GM18511 (cell line): ENCODE results near the gene PHETA1.
A peak's percentile ranks its signal among the peaks of the same experiment; 100 is the strongest.
"Not testable (repeated sequence)": the region's sequence is repeated elsewhere in the genome, so short reads cannot be mapped to it uniquely, and the experiment has no call there.

Experiments used
- ATAC-seq: cut with Tn5 transposase; IDR thresholded peaks from one replicate; pipeline ENCODE4 v1.9.1; 2021; ENCODE audit warnings: mild to moderate bottlenecking, moderate library complexity; ENCODE audit not compliant: unreplicated experiment

The PHETA1 gene

DNA sequence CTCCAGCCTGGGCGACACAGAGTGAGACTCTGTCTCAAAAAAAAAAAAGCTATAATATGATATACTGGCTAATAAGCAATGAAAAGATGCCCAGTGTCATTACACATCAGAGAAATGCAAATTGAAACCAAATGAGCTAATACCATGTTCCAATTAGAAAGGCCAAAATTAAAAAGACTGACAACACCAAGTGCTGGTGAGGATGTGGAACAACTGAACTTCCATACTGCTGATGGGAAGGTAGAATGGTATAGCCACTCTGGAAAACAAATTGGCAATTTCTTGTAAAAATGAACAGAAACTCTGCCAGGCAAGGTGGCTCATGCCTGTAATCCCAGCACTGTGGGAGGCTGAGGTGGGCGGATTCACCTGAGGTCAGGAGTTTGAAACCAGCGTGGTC, 8.5 kb upstream of the PHETA1 start:
- ATAC-seq: no peak

- ATAC-seq: not testable (repeated sequence)
Measured at GRCh38 chr12:111373231-111373630, 4.3 kb upstream of the PHETA1 start.

DNA sequence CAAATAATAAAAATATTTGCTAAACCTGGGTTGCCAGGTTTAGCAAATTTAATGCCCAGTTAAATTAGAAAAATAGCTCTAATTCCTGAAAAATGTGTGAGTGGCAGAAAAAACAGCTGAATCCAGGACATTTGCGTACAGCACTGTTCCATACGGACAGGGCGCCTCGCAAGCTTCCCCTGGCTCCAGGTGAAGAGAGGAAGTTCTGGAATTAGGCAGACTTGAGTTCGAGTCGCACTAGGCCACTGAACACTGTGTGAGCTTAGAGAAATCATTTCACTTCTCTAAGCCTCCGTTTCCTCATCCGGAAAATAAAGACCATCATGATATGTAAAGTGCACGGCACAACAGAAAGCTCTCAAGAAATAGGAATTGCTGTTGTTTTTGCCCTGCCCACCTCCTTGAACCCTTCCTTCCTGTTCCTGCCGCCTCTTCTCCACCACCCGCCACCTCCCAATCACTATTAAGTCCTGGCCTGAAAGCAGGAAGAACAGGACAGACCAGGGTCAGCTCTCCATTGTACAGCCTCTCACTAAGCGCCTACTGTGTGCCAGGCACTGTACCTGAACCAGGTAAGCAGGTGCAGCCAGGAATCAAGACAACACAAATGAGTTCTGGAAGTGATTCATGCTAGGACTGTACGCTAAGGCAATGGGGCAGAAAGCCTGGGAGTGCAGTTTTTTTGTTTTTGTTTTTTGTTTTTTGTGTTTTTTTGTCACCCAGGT, 763 bp upstream of the PHETA1 start:
- no peak for ATAC-seq

DNA sequence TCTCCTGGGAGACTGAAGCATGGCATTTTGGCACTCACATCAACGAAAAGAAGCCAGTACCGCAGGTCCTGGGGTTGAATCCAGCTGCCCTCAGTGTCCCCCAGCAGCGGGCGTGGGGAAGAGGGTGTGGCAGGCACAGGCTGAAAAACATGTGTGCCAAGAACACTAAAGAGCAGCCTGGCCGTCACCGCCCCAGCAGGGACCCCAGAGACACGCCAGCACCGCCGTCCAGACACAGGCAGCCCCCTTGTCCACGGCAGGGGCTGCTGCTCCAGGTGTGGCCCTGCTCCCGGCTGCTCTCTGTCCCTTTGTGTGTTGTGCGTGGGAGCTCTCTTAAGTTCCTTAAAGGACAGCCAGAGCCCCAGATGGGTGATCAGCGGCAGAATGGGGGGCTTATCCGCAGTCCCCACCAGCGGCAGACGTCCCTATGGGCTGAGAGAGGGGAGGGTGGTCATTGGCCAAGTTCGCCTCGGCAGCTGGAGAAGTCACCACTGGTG, 556 bp downstream of the PHETA1 start:
- ATAC-seq: peak; percentile 24

DNA sequence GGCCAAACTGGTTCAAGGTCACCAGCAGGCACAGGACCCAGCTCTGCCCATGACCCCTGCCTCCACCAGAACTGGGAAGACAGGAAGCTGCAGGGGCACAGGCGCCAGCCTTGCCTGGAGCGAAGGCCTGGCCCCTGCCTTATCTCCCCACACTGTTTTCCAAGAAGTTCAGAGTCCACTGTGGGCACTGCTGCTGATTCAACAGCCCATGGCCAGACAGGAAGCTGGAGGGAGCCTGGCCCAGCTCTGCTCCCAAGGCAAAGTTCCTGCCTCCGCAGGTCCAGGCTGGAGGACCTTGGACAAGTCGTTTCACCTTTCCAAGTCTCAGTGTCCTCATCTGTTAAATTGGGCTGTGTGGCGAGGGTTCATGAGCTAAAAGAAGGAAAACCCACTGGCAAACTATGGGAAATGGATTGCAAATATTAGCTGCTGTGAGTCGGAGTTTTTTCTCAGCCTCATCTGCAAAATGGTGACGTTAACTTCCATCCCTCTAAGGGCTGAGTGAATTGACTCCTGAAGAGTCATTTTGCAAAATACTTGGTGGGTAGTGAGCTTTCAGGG, 1.2 kb downstream of the PHETA1 start:
- no peak for ATAC-seq

DNA sequence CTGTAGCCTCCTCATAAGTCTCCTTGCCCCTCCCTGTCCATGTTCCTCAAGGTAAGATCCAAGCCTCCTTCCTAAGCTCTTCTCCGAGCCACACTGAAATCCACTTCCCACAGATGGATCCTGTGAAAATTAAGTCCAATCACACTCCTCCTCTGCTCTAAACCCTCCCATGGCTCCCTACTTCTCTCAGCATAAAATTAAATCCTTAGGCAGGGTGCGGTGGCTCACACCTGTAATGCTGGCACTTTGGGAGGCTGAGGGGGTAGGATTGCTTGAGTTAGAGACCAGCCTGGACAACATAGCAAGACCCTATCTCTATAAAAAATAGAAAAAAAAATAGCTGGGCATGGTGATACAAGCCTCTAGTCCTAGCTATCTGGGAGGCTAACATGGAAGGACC, 2.3 kb downstream of the PHETA1 start:
- no peak for ATAC-seq

- ATAC-seq: no peak
Measured at GRCh38 chr12:111366075-111366474, 2.8 kb downstream of the PHETA1 start.

DNA sequence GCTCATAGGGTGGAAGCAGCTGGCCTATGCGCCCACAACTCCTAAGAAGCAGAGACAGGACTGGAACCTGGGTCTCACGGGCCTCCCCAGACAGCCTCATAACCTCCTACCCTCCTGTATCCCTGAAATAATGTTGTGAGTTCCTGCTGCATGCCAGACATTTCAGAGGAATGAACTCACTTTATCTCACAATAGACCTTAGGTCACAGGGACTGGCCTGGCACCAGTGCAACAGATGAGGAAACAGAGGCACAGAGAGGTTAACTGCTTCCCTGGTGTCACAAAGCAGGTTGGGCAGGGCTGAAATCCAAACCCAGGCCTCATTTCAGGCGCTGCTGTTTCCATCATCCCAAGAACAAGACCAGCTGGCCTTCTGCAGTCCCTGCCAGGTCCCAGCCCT, 5.3 kb downstream of the PHETA1 start:
- ATAC-seq: no peak

DNA sequence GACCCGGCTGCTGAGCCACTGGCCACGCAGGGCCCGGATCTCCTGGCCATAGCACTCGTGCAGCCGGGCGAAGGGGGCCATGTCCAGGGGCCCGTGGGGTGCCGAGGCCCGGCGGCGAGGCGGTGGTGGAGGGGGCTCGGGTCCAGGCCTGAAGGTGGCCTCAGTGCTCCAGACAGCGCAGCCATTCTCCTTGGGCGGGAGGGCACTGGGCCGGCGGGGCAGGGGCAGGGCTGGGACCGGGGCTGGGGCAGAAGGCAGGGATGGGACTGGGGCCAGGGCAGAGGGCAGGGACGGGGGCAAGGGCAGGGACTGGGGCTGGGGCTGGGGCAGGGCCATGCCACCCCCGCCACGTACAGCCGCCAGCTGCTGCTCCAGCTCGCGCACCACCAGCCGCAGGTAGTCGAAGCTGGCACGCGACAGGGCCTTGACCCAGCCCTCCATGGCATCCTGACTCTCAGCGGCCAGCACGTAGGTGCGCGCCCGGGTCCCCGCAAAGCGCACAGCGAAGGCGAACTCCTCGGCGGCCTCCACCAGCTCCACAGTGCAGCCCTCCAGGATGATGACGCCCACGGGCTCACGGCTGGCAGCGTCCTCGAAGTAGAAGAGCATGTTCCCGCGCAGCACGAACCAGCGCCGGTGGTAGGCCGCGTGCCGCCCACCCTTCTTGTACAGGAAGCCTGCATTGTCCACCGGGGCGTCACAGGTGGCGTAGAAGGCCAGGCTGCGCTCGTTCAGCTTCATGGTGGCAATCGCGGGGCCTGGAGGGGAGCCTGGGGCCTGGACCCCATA, 6.0 kb downstream of the PHETA1 start:
- no peak for ATAC-seq

- no peak for ATAC-seq
Measured at GRCh38 chr12:111361717-111362576, 6.9 kb downstream of the PHETA1 start.

GRCh38 chr12:111361073-111361716, 7.7 kb downstream of the PHETA1 start:
- no peak for ATAC-seq

DNA sequence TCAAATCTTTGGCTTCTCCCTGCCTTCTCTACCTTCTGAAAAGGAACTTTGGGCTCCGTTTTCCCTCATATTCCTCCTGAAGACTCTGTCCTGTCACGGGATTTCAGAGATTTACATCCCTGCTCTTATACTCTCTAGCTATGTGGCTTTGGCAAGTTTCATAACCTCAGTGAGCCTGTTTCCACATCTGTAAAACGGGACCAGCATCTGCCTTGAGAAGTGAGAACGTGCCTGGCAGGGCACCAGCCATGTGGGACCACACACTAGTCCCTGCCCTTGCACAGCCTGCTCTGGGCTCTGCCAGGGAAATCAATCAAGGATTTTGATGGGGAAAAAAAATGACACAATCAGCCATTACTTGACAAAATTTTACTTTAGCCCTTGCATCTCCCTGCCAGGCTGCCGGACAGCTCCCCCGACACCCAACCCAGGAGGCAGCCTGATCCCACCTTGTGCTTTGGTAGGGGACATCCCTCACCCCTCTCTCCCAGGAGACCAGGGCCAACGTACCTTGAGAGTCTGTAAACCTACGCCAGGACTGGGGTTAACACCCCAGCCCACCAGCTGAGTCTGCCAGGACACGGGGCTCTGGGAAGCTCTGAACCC, 8.5 kb downstream of the PHETA1 start:
- no peak for ATAC-seq

- ATAC-seq: no peak
Measured at GRCh38 chr12:111359914-111360276, 9.0 kb downstream of the PHETA1 start.

DNA sequence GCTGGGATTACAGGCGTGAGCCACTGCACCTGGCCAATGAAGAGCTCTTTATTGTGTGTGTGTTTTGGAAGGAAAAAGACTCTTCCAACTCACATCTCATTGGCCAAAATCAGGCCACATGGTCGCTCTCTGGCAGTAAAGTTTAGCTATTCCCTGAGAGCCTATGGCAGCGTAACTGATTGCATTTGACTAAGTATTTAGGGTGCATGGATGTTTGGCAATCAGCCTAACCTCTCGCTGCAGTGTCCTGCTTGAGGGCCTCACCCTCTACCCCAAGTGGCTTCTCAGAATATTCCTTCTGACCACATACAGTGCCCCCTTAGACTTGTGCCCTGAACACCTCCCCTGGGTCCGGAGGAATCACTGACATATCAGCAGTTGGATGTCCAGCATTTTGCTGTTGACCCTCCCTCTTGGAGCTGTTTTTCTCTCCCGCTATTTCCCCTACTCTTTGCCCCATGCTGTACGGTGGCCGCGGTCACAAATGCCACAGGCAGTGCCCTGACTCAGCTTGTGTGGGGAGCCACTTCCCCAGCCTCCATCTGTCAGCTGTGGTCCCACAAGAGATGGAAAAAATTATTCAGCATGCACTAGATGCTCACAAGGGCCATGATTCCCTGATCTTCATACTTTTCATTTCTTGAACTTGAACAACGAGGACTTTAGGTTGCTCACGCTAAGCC, 9.5 kb downstream of the PHETA1 start:
- no peak for ATAC-seq

- ATAC-seq: no peak
Measured at GRCh38 chr12:111355201-111355925, 13.5 kb downstream of the PHETA1 start.

DNA sequence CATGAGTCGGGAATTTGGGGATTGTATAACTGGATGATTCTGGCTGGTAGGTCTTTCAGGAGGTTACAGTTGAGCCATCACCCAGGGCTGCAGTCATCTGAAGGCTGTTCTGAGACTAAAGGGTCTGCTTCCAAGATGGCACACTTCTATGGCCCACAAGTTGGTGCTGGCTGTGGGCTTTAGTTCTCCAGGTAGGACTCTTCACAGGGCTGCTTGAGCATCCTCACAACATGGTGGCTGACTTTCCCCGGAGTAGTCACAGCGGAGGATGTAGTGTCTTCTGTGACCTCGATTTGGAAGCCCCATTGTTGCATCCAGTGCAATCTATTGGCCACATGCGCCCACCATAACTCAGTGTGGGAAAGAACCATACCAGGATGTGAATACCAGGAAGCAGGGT, 14.4 kb downstream of the PHETA1 start:
- no peak for ATAC-seq

- no peak for ATAC-seq
Measured at GRCh38 chr12:111353603-111354295, 15.1 kb downstream of the PHETA1 start.

- no peak for ATAC-seq
Measured at GRCh38 chr12:111353026-111353425, 15.9 kb downstream of the PHETA1 start.
